GM12878 (cell line): ENCODE data around the gene GLTP. TPM values are rescaled to one million over a fixed set of nuclear protein-coding genes. Genes with fewer than 3 reads are reported as not detected.

ENCODE experiments used
- ATAC-seq: fragments of 200-7000 bp; cut with Tn5 transposase; 3 replicates; pipeline ENCODE4 v1.9.1; 2020; ENCODE audit warnings: mild to moderate bottlenecking, moderate library complexity
- BruUV-seq: library from RNA; stranded (reverse); fragments of 400-500 nt; replicated peaks from 2 replicates; lab custom pipeline; 2021; lab: Mats Ljungman, UMichigan
- CTCF ChIA-PET: fragments of 300-600 bp; sonication (Branson Sonifier 250); formaldehyde crosslinking; extraction: SDS; loops from one replicate; lab custom pipeline; 2021; ENCODE audit warnings: inconsistent platforms; lab: Yijun Ruan, JAX
- POLR2A ChIA-PET: fragments of 350-600 bp; formaldehyde crosslinking; extraction: SDS; loops from one replicate; lab custom pipeline; 2021; ENCODE audit warnings: inconsistent platforms; lab: Charles Lee
- RAD21 ChIA-PET: fragments of 300-600 bp; sonication (Branson Sonifier 250); formaldehyde crosslinking; loops from one replicate; lab custom pipeline; 2023; ENCODE audit warnings: antibody characterized with exemption; ENCODE audit not compliant: unreplicated experiment; lab: Charles Lee
- SMC1A ChIA-PET: fragments of 300-600 bp; sonication (Branson Sonifier 250); formaldehyde crosslinking; loops from one replicate; lab custom pipeline; 2023; ENCODE audit not compliant: unreplicated experiment, uncharacterized antibody; lab: Charles Lee
- DNase-seq: peaks from one replicate; pipeline ENCODE4 v3.0.0-alpha.2; 2011; ENCODE audit warnings: low read depth, low spot score
- FAIRE-seq: peaks from 3 replicates; lab custom pipeline; 2011; peaks lifted over from hg19 to GRCh38; lab: Jason Lieb, UNC
- H2AFZ ChIP-seq: 2 replicates; pipeline ENCODE4 v1.6.0; 2011; ENCODE audit warnings: low read depth, low read length, control low read depth; ENCODE audit not compliant: control insufficient read depth
- H3K27ac ChIP-seq: 2 replicates; pipeline ENCODE4 v1.5.1; 2011; ENCODE audit warnings: control low read depth; ENCODE audit not compliant: control insufficient read depth, insufficient read depth
- H3K27me3 ChIP-seq, 2 experiments: replicated peaks in 1 of 2; 2 replicates each; pipeline versions ENCODE4 v1.6.0 to v1.6.1; 2011; ENCODE audit warnings: low read length in 1 of 2; ENCODE audit not compliant: control insufficient read depth in 2 of 2, insufficient read depth in 2 of 2
- H3K36me3 ChIP-seq, 2 experiments: 2 replicates each; pipeline ENCODE4 v1.5.1; 2011; ENCODE audit warnings: low read length in 1 of 2; ENCODE audit not compliant: control insufficient read depth in 2 of 2, insufficient read depth in 2 of 2
- H3K4me1 ChIP-seq: 2 replicates; pipeline ENCODE4 v1.6.1; 2011; ENCODE audit warnings: mild to moderate bottlenecking, low read length, moderate library complexity, mixed read lengths; ENCODE audit not compliant: control insufficient read depth, insufficient read depth
- H3K4me2 ChIP-seq: 2 replicates; pipeline ENCODE4 v1.6.0; 2011; ENCODE audit warnings: control low read depth; ENCODE audit not compliant: control insufficient read depth, insufficient read depth
- H3K4me3 ChIP-seq: fragments of 200-600 bp; sonication (generic); 2 replicates; pipeline ENCODE4 v1.5.1; 2016
- H3K79me2 ChIP-seq: 2 replicates; pipeline ENCODE4 v1.6.0; 2011; ENCODE audit warnings: low read length; ENCODE audit not compliant: control insufficient read depth, insufficient read depth
- H3K9ac ChIP-seq: 2 replicates; pipeline ENCODE4 v1.8.0; 2011; ENCODE audit warnings: low read length, control low read depth, mixed read lengths; ENCODE audit not compliant: control insufficient read depth, insufficient read depth
- H3K9me3 ChIP-seq: replicated peaks from 3 replicates; pipeline ENCODE4 v1.5.1; 2011; ENCODE audit warnings: mild to moderate bottlenecking, low read length; ENCODE audit not compliant: control insufficient read depth, insufficient read depth
- H4K20me1 ChIP-seq: 2 replicates; pipeline ENCODE4 v1.6.0; 2011; ENCODE audit not compliant: control insufficient read depth, insufficient read depth
- CREM ChIP-seq: IDR thresholded peaks from 2 replicates; pipeline ENCODE4 v1.6.1; 2014; ENCODE audit warnings: antibody characterized with exemption, low read depth
- NFXL1 ChIP-seq: fragments of 450-650 bp; IDR thresholded peaks from 2 replicates; pipeline ENCODE4 v1.6.1; 2017; ENCODE audit warnings: antibody characterized with exemption, mild to moderate bottlenecking, borderline replicate concordance
- WGBS: methylation state at CpG from one replicate; pipeline ENCODE4 v1.1.6; 2016; ENCODE audit warnings: low lambda C conversion rate; ENCODE audit not compliant: insufficient replicate concordance, insufficient coverage; ENCODE audit errors: missing lambda C conversion rate; 5-methylcytosine and 5-hydroxymethylcytosine counted together
- in situ Hi-C: fragments of 300-500 bp; cut with MboI; formaldehyde crosslinking; loops from 9 replicates; pipeline ENCODE4 v1.14.3; 2018; ENCODE audit warnings: mixed read lengths
- intact Hi-C: fragments of 100-400 bp; cut with micrococcal nuclease; formaldehyde crosslinking; loops from one replicate; pipeline ENCODE4 v1.14.2; 2022; ENCODE audit not compliant: unreplicated experiment
- microRNA-seq: library from miRNA; unstranded; fragments of <30 nt; microRNA quantifications from one replicate; pipeline ENCODE4, GENCODE V29; 2018
- polyA plus RNA-seq, 11 experiments: library from polyadenylated mRNA; depleted of rRNA in 4 of 11; unstranded in 6 of 11; stranded (reverse) in 5 of 11; fragments of >200 nt; fragmentation: Nextera tagmentation in 4 of 11; fragmentation: Illumina TruSeq in 1 of 11; extraction: Ambion mirVana in 4 of 11; extraction: Trizol in 1 of 11; gene quantifications; 1 replicate in 1 of 11; 2 replicates in 10 of 11; pipeline versions ENCODE4 v1.2.1 to v1.2.3, GENCODE V29; 2011 to 2016; ENCODE audit warnings: inconsistent platforms in 2 of 11, missing spikeins in 2 of 11, low read depth in 1 of 11
- small RNA-seq: library from RNA; depleted of rRNA; stranded (forward); fragments of <200 nt; gene quantifications from one replicate; pipeline ENCODE3, GENCODE V24; 2014
- total RNA-seq, 4 experiments: library from RNA; depleted of rRNA in 3 of 4; stranded (reverse); fragments of >200 nt in 3 of 4; fragmentation: Illumina TruSeq in 1 of 4; extraction: Trizol in 1 of 4; gene quantifications; 2 replicates each; pipeline versions ENCODE4 v1.2.1 to v1.2.3, GENCODE V29; 2013 to 2021

The GLTP gene
- total and polyA plus RNA-seq, 10 of the 15 experiments (the other 5 are each of a cell fraction or from before 2014, with no cell fraction given): 16.8 to 44.0 (median 25.3) TPM

- 47% methylated on average over 15 of the region's 15 CpGs for WGBS
- ATAC-seq: no peak
- BruUV-seq: no TSS peak
- no peak for DNase-seq
- no peak overlapping the region for H3K4me2 ChIP-seq
- in situ Hi-C loops: loop anchor here (5.0 kb wide), 1 partner anchor 74 kb away; no protein-coding TSS in a partner anchor
- no peaks in the 10 kb centered on the region for H3K36me3 ChIP-seq
- RAD21 ChIA-PET: interaction anchor here (0.8 to 1.0 kb wide), 2 partner anchors 42 kb away, joined by 3 to 4 read pairs; no protein-coding TSS in a partner anchor
- no peaks in the 10 kb centered on the region for H3K79me2 ChIP-seq
- TF ChIP-seq CREM (no peak), NFXL1 (no peak)
- H4K20me1 ChIP-seq: no peaks in the 10 kb centered on the region
- FAIRE-seq: no peak
- intact Hi-C loops: no loop called here
- no peaks in the 10 kb centered on the region for H3K4me1 ChIP-seq
- SMC1A ChIA-PET: interaction anchor here (4.6 kb wide), 1 partner anchor 41 kb away, joined by 40 read pairs; no protein-coding TSS in a partner anchor
- no peaks in the 10 kb centered on the region for H3K9me3 ChIP-seq
- H3K9ac ChIP-seq: no peak overlapping the region
- no peak overlapping the region for H3K4me3 ChIP-seq
- POLR2A ChIA-PET: no interaction called here
- H3K27me3 ChIP-seq: no peaks in the 10 kb centered on the region
- no peak overlapping the region for H2AFZ ChIP-seq
- no peak overlapping the region for H3K27ac ChIP-seq
- CTCF ChIA-PET: interaction anchor here (6.1 kb wide), 1 partner anchor 41 kb away, joined by 139 read pairs; no protein-coding TSS in a partner anchor
Measured at GRCh38 chr12:109802828-109803227, 77.5 kb downstream of the GLTP start.

Small RNA genes within 50 kb of the gene (microRNA-seq; reads per million reads assigned to microRNA genes)
- gene MIR4497: not detected

Small RNA genes within 50 kb of the gene (small RNA-seq; reads per million reads assigned to genes)
- gene MIR4497 (not detected), gene RN7SL441P (not detected)

Other genes with a start within 250 kb of the GLTP start
- 0.05 and 0.28 TPM in 2 replicates for gene FAM222A, start 166.7 kb downstream of the GLTP start, total RNA-seq (2014; rRNA removed)
- 0.09 TPM in 1 of 2 replicates, not detected in the other for gene FAM222A, start 166.7 kb downstream of the GLTP start, total RNA-seq (2014; rRNA removed; fragmentation: Illumina TruSeq; extraction: Trizol)
- 0.37 and 0.49 TPM in 2 replicates for gene FAM222A, start 166.7 kb downstream of the GLTP start, total RNA-seq (2021)
- 0.06 and 0.14 TPM in 2 replicates for gene FAM222A, start 166.7 kb downstream of the GLTP start, polyA plus RNA-seq (2011; rRNA removed)
- 0.06 TPM in 1 of 2 replicates, not detected in the other for gene FAM222A, start 166.7 kb downstream of the GLTP start, polyA plus RNA-seq (2014; fragmentation: Illumina TruSeq; extraction: Trizol)
- gene FAM222A, start 166.7 kb downstream of the GLTP start, polyA plus RNA-seq (2014; fragmentation: Nextera tagmentation; extraction: Ambion mirVana): under 1 TPM in 1 of 2 experiments, not detected in 1; 0.04 TPM
- 0.04 and 0.38 TPM in 2 replicates for gene FAM222A, start 166.7 kb downstream of the GLTP start, polyA plus RNA-seq (2014; rRNA removed)
- not detected for gene FAM222A, start 166.7 kb downstream of the GLTP start, polyA plus RNA-seq (2016; fragmentation: Nextera tagmentation; extraction: Ambion mirVana)
- not detected in 2 replicates for gene TRPV4, start 47.1 kb downstream of the GLTP start, total RNA-seq (2014; rRNA removed)
- not detected in 2 replicates for gene TRPV4, start 47.1 kb downstream of the GLTP start, total RNA-seq (2014; rRNA removed; fragmentation: Illumina TruSeq; extraction: Trizol)
- gene TRPV4, start 47.1 kb downstream of the GLTP start, total RNA-seq (2021): 0.08 TPM in 1 of 2 replicates, not detected in the other
- not detected in 2 replicates for gene TRPV4, start 47.1 kb downstream of the GLTP start, polyA plus RNA-seq (2011; rRNA removed)
- gene TRPV4, start 47.1 kb downstream of the GLTP start, polyA plus RNA-seq (2014; fragmentation: Illumina TruSeq; extraction: Trizol): not detected in 2 replicates
- gene TRPV4, start 47.1 kb downstream of the GLTP start, polyA plus RNA-seq (2014; fragmentation: Nextera tagmentation; extraction: Ambion mirVana): not detected
- not detected in 2 replicates for gene TRPV4, start 47.1 kb downstream of the GLTP start, polyA plus RNA-seq (2014; rRNA removed)
- gene TRPV4, start 47.1 kb downstream of the GLTP start, polyA plus RNA-seq (2016; fragmentation: Nextera tagmentation; extraction: Ambion mirVana): not detected
- 14.6 and 15.2 TPM in 2 replicates for gene TCHP, start 19.7 kb upstream of the GLTP start, total RNA-seq (2014; rRNA removed)
- 11.6 and 13.2 TPM in 2 replicates for gene TCHP, start 19.7 kb upstream of the GLTP start, total RNA-seq (2014; rRNA removed; fragmentation: Illumina TruSeq; extraction: Trizol)
- gene TCHP, start 19.7 kb upstream of the GLTP start, total RNA-seq (2021): 15.0 and 15.2 TPM in 2 replicates
- gene TCHP, start 19.7 kb upstream of the GLTP start, polyA plus RNA-seq (2011; rRNA removed): 9.6 and 10.1 TPM in 2 replicates
- gene TCHP, start 19.7 kb upstream of the GLTP start, polyA plus RNA-seq (2014; fragmentation: Illumina TruSeq; extraction: Trizol): 14.8 and 15.1 TPM in 2 replicates
- gene TCHP, start 19.7 kb upstream of the GLTP start, polyA plus RNA-seq (2014; fragmentation: Nextera tagmentation; extraction: Ambion mirVana): 1 to 10 TPM; 4.8 to 5.8 TPM
- gene TCHP, start 19.7 kb upstream of the GLTP start, polyA plus RNA-seq (2014; rRNA removed): 18.6 and 19.4 TPM in 2 replicates
- gene TCHP, start 19.7 kb upstream of the GLTP start, polyA plus RNA-seq (2016; fragmentation: Nextera tagmentation; extraction: Ambion mirVana): 10 to 100 TPM; 16.8 to 18.4 TPM
- 34.0 and 34.3 TPM in 2 replicates for gene GIT2, start 115.8 kb upstream of the GLTP start, total RNA-seq (2014; rRNA removed)
- 43.7 and 44.3 TPM in 2 replicates for gene GIT2, start 115.8 kb upstream of the GLTP start, total RNA-seq (2014; rRNA removed; fragmentation: Illumina TruSeq; extraction: Trizol)
- gene GIT2, start 115.8 kb upstream of the GLTP start, total RNA-seq (2021): 44.1 and 45.5 TPM in 2 replicates
- gene GIT2, start 115.8 kb upstream of the GLTP start, polyA plus RNA-seq (2011; rRNA removed): 44.1 and 47.7 TPM in 2 replicates
- gene GIT2, start 115.8 kb upstream of the GLTP start, polyA plus RNA-seq (2014; fragmentation: Illumina TruSeq; extraction: Trizol): 47.3 and 55.8 TPM in 2 replicates
- 1 to 10 TPM; 9.1 to 9.4 TPM for gene GIT2, start 115.8 kb upstream of the GLTP start, polyA plus RNA-seq (2014; fragmentation: Nextera tagmentation; extraction: Ambion mirVana)
- gene GIT2, start 115.8 kb upstream of the GLTP start, polyA plus RNA-seq (2014; rRNA removed): 42.0 and 43.3 TPM in 2 replicates
- 10 to 100 TPM; 49.9 TPM for gene GIT2, start 115.8 kb upstream of the GLTP start, polyA plus RNA-seq (2016; fragmentation: Nextera tagmentation; extraction: Ambion mirVana)
- gene ANKRD13A, start 118.9 kb upstream of the GLTP start, total RNA-seq (2014; rRNA removed): 90.1 and 93.4 TPM in 2 replicates
- gene ANKRD13A, start 118.9 kb upstream of the GLTP start, total RNA-seq (2014; rRNA removed; fragmentation: Illumina TruSeq; extraction: Trizol): 76.9 and 85.2 TPM in 2 replicates
- gene ANKRD13A, start 118.9 kb upstream of the GLTP start, total RNA-seq (2021): 78.8 and 81.4 TPM in 2 replicates
- 82.8 and 110 TPM in 2 replicates for gene ANKRD13A, start 118.9 kb upstream of the GLTP start, polyA plus RNA-seq (2011; rRNA removed)
- 76.2 and 106 TPM in 2 replicates for gene ANKRD13A, start 118.9 kb upstream of the GLTP start, polyA plus RNA-seq (2014; fragmentation: Illumina TruSeq; extraction: Trizol)
- gene ANKRD13A, start 118.9 kb upstream of the GLTP start, polyA plus RNA-seq (2014; fragmentation: Nextera tagmentation; extraction: Ambion mirVana): 10 to 100 TPM; 10.2 to 18.2 TPM
- 75.2 and 89.1 TPM in 2 replicates for gene ANKRD13A, start 118.9 kb upstream of the GLTP start, polyA plus RNA-seq (2014; rRNA removed)
- 10 to 100 TPM; 38.5 to 40.3 TPM for gene ANKRD13A, start 118.9 kb upstream of the GLTP start, polyA plus RNA-seq (2016; fragmentation: Nextera tagmentation; extraction: Ambion mirVana)
- gene C12orf76, start 168.0 kb upstream of the GLTP start, total RNA-seq (2014; rRNA removed): 10.1 and 12.2 TPM in 2 replicates
- 7.9 and 9.1 TPM in 2 replicates for gene C12orf76, start 168.0 kb upstream of the GLTP start, total RNA-seq (2014; rRNA removed; fragmentation: Illumina TruSeq; extraction: Trizol)
- gene C12orf76, start 168.0 kb upstream of the GLTP start, total RNA-seq (2021): 9.3 and 11.1 TPM in 2 replicates
- 20.4 and 27.4 TPM in 2 replicates for gene C12orf76, start 168.0 kb upstream of the GLTP start, polyA plus RNA-seq (2011; rRNA removed)
- gene C12orf76, start 168.0 kb upstream of the GLTP start, polyA plus RNA-seq (2014; fragmentation: Illumina TruSeq; extraction: Trizol): 8.8 and 14.0 TPM in 2 replicates
- gene C12orf76, start 168.0 kb upstream of the GLTP start, polyA plus RNA-seq (2014; fragmentation: Nextera tagmentation; extraction: Ambion mirVana): 1 to 10 TPM; 3.6 to 4.6 TPM
- 12.1 and 13.7 TPM in 2 replicates for gene C12orf76, start 168.0 kb upstream of the GLTP start, polyA plus RNA-seq (2014; rRNA removed)
- 10 to 100 TPM; 13.7 to 13.8 TPM for gene C12orf76, start 168.0 kb upstream of the GLTP start, polyA plus RNA-seq (2016; fragmentation: Nextera tagmentation; extraction: Ambion mirVana)
- 4.1 and 4.2 TPM in 2 replicates for gene IFT81, start 243.8 kb upstream of the GLTP start, total RNA-seq (2014; rRNA removed)
- gene IFT81, start 243.8 kb upstream of the GLTP start, total RNA-seq (2014; rRNA removed; fragmentation: Illumina TruSeq; extraction: Trizol): 7.4 and 8.6 TPM in 2 replicates
- 5.5 and 6.1 TPM in 2 replicates for gene IFT81, start 243.8 kb upstream of the GLTP start, total RNA-seq (2021)
- gene IFT81, start 243.8 kb upstream of the GLTP start, polyA plus RNA-seq (2011; rRNA removed): 5.3 and 12.0 TPM in 2 replicates
- gene IFT81, start 243.8 kb upstream of the GLTP start, polyA plus RNA-seq (2014; fragmentation: Illumina TruSeq; extraction: Trizol): 8.2 and 10.4 TPM in 2 replicates
- 1 to 10 TPM; 5.3 to 5.8 TPM for gene IFT81, start 243.8 kb upstream of the GLTP start, polyA plus RNA-seq (2014; fragmentation: Nextera tagmentation; extraction: Ambion mirVana)
- gene IFT81, start 243.8 kb upstream of the GLTP start, polyA plus RNA-seq (2014; rRNA removed): 4.3 and 5.4 TPM in 2 replicates
- 1 to 10 TPM; 9.4 to 9.9 TPM for gene IFT81, start 243.8 kb upstream of the GLTP start, polyA plus RNA-seq (2016; fragmentation: Nextera tagmentation; extraction: Ambion mirVana)